HG02870 (cell line): ENCODE measurements around the gene AKNAD1.

Source experiments
- ATAC-seq: cut with Tn5 transposase; IDR thresholded peaks from one replicate; pipeline ENCODE4 v1.9.1; 2021; ENCODE audit warnings: mild to moderate bottlenecking, moderate library complexity; ENCODE audit not compliant: unreplicated experiment

AKNAD1 gene

DNA sequence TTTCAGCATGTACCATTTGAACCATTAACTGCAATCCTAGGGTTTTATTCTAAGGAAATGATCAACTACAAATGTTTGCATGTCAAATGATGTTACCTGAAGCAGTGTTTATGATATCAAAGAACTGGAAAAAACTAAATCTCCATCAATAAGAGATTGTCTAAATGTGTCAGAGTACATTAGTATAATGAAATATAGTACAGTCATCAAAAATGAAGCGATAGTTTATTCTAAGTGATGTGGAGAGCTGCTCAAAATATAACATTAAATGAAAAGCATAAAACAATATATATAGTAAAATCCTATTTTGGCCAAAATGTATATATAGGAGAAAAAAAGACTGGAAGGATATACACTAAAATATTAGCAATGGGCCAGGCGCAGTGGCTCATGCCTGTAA is 24.0 kb downstream of the AKNAD1 start:
- no peak for ATAC-seq

DNA sequence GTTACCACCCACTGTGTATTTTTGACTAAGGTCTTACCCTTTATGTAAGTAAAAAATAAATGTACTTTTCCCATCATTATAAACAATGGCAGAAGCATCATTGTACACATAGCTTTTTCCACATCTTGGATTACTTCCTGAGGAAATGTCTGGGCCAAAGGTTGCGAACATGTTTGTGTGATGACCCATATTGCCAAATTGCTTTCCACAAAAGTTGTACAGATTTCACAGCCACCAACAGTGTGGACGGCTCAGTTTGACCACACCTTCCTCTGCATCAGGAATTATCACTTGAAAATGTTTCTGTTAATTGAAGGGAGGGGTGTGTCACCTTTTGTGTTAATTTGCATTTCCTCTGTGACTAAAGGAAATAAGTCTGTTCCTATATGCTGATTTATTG is 25.7 kb downstream of the AKNAD1 start:
- ATAC-seq = no peak

DNA sequence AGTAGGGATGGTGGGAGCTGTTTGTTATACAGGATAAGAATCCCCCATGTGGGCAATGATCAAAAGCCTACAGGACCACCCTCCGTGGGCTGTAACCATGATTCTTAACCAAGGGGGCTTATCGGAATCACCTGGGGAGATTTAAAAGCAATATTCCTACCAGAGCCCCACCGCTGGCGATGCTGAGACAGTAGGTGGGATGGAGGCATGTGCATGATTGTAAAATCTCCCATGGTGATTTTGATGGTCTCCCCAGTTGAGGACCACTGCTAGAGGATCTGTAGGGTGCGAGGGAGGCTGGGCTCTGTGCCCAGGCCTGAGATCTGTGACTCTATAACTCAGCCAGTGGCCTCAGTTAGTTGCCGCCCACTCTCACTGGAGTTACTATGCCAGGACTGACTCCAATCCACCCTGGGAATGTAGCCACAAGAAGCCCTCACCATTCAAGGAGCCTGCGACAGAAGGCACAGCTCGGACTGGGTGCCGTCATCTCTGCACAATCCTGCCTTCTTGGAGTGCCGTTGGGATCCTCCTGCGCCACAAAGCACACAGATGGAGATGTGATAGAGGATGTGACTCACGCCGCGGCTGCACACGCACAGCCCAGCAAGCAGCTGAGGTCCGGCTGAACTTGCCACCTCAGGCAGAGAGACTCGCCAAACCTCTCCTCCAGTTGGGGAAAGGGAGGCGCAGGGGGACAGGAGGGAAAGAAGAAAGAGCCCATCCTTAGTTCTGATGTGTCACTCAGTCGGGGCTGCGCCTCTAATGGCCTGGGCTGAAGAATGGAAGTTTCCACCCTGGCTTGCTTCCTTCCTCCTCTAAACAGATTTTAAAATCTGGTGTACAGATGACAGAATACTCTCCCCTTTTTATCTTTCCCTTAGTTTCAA is 26.5 kb downstream of the AKNAD1 start:
- ATAC-seq = no peak

DNA sequence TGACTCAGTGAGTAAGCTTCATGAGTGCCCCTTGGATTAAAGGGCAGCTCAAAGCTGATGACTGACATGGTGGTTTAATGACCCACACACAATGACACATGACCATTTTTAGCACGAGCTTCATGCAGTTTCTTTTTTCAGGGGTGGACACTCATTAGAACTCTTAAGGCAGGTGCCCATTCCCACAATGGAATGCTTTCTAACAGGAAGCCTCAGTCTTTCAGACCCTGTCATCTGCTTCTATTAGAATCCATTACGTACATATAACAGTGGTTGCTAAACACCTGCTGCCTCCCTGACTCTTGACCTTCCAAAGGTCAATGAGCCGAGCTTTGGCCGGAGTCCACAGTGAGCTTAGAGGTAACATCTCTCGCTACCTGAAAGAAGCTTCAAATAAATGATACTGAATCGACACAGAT is 27.4 kb downstream of the AKNAD1 start:
- ATAC-seq = no peak

DNA sequence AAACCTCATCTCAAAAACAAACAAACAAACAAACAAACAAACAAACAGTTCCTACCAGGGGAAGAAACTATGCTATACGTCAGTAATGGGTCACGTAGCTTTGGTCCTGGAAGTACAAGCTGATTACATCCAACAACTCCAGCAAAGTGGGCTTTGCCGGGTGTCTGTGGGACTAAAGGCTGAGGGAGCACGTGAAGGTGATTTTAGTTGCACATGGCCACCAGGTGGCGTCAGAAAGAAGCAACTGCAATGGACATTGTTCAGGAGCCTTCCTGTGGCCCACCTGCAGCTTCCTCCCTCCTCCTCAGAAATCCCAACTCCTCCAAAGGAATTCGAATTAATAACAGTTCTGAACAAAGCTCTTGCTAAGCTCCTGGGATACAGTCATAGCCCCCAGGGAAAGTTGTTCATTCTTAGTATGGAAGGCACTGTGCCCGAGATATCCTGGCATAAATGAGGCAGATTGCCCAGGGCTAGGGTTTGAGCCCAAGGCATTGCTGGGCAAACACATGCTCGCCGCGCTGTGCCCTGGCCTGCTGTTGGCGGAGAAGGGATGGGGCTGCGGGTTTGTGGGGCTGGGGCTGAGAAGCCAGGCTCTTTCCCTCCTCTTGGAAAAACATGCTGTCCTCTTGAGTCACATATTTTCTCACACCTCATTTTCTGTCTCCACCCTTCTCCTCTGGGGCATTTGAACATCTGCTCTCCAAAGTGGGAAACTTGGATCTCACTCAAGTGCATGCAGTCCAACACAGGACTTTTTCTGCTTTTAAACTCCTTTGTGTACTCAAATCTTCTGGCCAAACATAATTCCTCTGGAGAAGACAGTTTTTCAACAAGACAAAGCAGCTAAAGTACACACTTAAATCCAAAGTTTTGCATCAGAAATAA is 28.6 kb downstream of the AKNAD1 start:
- ATAC-seq = peak; percentile 45

DNA sequence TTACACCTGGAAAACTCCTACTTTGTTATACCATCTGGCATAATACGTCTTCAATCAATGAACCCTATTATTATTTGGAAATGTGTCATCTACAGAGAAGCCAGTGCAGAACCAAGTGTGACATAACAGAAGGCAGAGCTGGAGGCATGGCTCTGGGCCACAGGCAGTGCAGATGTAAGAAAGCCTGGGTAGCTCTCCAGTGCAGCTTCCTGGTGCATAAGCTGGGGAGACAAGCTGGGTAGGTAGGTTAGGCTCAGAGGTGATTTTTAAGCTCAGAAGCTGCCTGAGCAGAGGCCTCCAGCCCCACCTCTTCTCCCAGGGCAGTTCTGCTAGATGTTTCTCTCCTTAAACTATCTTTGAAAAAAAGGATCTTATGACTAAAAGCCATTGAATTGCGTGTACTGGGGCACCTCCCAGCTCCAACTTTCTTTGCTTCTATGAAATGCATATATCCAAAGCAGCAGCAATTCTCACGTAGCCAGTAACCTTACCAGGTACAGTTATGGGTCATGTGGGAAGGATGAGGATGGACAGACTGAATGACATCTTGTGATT is 30.7 kb downstream of the AKNAD1 start:
- no peak for ATAC-seq

DNA sequence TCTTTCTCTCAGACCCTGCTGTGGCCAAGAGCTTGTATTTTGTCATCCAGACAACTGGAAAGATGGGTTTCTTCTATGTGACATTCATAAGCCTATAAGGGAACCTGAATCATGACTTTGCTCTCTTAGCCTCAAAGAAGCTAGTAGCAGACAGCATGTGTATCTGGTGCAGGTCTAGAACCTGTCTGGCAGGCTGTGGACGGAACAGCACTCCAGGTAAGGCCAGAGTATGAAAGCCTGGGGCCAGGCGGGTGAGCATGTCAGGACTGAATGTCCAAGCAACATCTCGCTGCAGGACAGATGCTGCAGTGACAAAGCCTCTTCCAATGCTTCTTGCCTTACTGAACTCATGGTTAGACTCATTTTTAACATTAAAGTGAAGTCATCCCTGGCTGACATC is 32.8 kb downstream of the AKNAD1 start:
- ATAC-seq = no peak

DNA sequence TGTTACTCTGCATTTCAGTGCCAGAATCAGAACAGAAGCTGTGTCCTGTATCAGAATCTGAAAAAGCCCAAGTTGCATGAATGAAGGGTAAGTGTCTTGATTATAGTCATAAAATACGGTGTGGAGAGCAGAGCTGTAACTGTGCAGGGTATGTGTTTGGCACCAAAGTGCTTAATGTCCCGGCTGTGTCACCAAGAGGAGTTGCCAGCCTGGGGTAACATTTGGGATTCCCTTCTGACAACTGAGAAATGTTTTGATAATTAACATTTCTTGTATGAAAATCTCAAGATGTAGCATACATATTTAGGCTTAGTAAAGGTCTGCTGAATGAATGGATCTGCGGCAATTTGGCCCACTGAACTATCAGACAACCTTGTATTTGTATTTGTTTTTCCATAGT is 33.3 kb downstream of the AKNAD1 start:
- no peak for ATAC-seq

DNA sequence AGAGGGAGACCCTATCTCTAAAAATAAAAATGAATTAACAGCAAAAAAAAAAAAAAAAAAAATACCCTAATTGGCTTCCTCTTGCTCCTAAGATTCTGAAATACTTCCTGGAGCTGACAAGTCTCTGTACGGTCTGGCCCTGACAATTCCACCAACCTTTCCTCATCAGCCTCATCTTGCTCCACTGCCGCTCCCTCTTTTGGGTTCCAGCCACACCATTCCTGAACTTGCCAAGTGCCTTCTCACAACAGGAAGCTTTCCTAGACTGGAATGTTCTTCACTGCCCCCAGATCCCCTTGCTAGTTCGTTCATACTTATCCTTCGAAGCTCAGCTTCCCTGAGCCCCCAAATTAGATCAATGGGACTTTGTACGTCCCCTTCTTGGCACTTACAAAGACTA is 37.0 kb downstream of the AKNAD1 start:
- ATAC-seq = no peak

DNA sequence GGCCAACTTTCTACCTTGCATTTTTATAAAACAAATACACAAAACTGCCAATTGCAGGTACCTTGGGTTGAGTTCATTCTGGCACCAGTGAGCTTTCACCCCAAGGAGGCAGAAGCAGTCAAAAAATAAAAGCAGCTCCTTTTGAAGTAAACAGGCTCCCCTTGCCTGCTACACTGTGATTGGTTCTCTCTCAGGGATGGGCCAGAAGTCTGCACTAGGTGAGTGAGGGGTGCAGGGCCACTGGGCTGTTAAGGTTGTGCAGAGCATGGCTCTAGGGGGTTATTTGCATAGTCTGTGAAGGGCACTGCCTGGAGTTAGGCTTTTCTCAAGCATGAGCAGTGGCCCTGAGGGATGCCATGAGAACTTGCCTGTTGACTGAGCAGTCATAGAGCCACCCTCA is 39.1 kb downstream of the AKNAD1 start:
- ATAC-seq = no peak

DNA sequence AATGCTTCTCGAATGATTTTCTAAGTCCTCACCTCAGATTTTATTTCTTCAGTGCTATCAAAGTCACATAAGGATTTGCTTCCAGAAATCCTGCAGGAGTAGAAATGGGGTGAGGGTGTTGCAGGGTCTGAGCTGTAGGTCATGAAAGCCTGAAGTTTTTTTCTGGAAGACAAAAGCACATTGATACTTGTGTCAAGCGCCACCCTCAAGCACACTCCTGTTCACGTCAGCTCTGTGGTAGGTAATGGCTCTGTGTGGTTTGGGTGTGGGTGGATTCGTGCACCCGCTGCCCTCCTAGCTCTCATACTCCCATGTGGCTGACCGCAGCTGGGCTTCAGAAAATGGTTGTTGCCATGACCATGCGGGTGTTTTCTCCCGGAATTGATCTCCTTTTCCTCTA is 39.9 kb downstream of the AKNAD1 start:
- ATAC-seq = no peak

DNA sequence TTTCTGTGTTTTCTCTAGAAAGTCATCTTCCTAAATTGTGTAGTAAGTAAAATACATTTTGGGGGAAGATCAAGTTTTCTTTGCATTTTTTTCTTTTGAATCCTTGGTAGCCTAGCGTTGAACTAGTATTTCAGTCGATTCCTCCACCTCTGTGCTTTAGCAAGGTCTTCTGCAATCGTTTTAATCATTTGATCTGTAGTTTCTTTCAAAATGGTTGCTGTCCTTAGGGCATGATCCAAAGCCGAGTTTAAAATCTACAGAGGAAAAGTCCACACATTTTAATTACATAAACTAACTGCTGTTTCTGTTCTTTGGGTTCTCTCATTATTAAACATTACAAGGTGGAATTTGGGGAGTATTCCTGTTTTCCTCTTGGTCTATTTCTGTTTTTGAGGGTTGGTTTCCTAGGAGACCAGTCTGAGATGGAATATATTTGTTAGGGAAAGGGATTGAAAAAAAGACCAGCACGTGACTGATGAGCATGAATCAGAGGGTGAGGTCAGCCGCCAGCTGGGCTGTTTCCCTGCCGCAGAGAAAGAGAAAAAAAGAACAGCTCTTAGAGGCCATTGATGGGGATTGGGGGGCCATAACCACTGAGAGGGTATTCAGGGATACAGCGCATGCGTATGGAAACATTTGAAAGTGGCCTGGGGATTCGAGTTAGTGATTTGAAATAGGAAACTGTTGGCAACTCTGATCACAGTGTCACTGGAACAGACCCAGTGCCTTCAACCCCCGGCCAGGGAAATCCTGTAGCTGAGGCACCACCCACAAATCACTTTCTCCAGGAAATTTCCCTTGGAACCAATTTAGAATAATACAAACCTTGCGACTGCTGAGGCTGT is 40.6 kb downstream of the AKNAD1 start:
- ATAC-seq = no peak

DNA sequence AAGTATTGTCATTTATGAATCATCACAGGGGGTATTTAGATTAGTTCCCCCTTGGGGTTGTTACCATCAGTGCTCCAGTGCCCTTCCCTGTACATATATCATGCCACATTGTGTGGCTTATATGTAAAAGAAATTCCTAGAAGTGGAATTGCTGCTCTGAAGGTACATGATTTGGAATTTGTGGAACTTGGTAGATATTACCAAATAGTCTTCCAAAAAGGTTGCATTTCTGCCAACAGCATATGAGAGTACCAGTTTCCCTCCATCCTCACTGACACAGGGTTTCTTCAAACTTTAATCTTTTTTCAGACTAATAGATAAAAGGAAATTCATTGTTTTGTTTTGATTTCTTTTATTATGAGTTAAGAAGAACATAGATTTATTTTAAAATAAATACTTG is 41.3 kb downstream of the AKNAD1 start:
- ATAC-seq = no peak

DNA sequence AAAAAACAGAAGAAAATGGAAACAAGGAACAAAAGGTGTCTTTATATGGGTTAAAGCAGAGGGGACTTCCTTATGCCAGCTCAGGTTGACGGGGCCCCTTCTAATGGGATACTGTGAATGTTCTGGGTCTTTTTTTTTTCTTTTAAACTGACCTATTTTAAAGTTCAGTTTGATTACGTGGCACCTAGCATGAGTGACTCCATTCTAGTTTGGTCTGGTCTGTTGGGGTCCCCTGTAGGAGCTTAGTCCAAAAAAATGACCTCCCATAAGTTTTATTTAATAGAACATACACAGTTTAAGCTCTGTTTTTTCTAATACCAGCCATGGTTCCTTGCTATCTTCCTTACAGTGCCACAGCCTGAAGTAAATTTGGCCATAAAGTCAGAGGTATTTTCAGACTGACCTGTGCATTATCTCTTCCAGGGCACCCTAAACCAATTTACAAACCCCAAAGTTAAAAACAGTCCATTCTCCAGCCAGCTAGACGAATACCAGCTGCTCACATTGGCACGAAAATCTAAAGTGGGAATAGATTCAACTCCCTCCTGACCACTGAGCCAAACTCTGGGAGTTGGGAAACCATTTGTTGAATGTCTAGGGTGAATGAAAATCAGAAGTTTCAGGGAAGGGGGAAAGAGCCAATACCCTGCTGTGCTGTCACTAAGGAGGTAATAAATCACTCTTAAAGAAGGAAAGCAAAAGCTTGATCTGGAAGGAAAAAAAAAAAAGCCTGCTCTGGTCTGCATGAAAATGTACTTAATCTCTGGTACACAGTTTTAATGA is 42.4 kb downstream of the AKNAD1 start:
- ATAC-seq = no peak

DNA sequence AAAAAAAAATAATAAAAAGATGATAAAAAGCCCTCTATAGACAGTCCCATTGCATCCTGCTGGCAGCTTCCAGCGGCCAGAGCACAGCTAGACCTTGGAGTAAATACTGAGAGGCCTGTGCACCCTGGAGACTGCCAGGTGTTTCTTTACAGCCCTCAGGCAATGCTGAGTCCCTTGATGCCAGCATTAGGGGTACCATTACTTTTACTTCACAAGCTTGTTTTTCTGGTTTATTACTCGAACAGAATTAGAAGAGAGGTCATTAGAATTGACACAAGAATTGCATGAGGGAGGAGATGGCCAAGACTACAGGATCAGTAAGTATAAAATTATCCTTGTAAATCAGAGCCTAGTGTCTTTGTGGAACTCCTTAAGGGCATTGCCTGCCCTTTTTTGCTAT is 43.6 kb downstream of the AKNAD1 start:
- no peak for ATAC-seq

DNA sequence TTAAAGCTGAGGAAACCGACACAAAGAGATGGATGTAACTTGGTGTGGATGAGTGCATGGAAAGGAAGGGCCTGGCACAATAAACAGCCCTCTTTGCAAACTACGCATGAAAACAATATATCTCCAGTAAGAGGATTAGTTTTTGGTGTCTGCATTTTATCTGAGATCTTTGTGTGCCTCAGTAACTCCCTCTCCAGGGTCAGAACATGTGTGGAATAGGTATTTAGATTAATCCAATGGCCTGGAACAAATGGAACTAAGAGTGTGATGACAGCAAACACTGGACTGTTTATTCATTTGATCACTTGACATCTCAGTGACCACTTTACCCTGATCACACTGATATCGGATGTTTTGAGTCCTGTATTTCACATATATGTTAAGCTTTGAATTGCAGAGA is 45.3 kb downstream of the AKNAD1 start:
- no peak for ATAC-seq

DNA sequence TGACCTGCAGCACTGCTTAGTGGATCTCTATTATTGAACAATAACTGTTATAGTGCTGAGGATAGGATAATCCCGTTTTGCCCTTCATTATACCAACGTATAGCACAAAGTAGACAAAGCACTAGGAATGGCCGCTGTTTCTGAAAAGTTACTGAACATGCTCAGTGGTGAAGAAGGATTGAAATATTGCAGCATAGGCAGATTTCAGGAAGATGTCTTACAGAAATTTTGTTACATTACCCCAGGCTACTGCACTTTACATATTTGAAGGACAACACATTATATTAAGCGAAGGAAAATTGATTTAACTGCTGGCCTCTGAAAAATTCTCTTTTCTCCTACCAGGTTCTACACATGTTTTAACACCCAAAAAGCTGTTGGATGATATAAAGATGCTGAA is 48.5 kb downstream of the AKNAD1 start:
- ATAC-seq = no peak

DNA sequence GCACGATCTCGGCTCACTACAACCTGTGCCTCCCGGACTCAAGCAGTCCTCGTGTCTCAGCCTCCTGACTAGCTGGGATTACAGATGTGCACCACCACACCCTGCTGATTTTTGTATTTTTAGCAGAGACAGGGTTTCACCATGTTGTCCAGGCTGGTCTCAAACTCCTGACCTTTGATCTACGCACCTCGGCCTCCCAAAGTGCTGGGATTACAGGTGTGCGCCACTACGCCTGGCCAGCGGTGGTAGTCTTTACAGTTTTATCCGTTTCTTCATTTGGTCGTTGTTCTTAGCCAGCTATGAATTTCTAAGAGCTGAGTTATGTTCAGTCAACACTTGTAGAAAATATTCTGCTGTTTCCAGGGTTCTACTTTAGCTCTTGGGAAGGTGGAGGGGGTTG is 53.3 kb downstream of the AKNAD1 start:
- ATAC-seq = no peak

DNA sequence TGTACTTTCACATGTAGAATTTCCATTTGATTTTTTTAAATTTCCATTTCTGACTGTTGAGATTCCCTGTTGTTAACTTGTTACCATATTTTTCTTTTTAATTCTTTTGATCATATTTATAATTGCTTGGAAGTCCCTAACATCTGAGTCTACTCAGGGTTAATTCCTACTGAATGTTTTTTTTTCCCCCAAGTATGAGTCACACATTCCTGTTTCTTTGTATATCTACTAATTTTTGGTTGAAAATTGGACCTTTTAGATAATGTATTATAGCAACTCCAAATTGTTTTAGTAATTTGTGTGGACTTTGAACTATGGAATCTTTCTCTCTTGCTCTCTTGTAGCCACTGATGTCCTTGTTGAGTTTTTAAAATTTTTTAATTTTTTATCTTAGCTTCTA is 55.8 kb downstream of the AKNAD1 start:
- ATAC-seq = no peak

DNA sequence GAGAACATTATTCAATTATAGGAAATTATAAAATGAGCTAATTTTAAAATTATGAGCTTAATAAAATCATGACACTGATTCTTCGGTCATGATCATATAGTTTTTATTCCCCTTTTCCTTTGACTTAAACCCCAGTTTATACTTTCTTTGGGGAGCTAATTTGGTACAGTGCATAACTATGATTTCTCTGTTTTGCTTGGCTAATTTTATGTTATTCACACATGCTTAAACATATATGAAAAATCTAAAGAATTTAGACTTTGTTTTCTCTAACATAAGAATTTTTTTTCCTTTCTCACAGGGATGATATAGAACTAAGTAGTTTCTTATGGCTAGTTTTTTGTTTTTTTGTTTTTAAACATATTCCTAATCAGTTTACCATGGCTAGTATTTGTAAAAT is 57.9 kb downstream of the AKNAD1 start:
- no peak for ATAC-seq
